SK-N-MC (cell line): ENCODE data around the gene CHRNB2.

Experiments used
- EZH2 ChIP-seq: fragments of 200-600 bp; sonication (generic); IDR thresholded peaks from one replicate; pipeline ENCODE4 v1.6.1; 2017; ENCODE audit warnings: antibody characterized with exemption
- POLR2AphosphoS5 ChIP-seq: IDR thresholded peaks from 2 replicates; pipeline ENCODE4 v1.6.1; 2012; ENCODE audit warnings: mild to moderate bottlenecking, low read depth, low read length, borderline replicate concordance

DNA sequence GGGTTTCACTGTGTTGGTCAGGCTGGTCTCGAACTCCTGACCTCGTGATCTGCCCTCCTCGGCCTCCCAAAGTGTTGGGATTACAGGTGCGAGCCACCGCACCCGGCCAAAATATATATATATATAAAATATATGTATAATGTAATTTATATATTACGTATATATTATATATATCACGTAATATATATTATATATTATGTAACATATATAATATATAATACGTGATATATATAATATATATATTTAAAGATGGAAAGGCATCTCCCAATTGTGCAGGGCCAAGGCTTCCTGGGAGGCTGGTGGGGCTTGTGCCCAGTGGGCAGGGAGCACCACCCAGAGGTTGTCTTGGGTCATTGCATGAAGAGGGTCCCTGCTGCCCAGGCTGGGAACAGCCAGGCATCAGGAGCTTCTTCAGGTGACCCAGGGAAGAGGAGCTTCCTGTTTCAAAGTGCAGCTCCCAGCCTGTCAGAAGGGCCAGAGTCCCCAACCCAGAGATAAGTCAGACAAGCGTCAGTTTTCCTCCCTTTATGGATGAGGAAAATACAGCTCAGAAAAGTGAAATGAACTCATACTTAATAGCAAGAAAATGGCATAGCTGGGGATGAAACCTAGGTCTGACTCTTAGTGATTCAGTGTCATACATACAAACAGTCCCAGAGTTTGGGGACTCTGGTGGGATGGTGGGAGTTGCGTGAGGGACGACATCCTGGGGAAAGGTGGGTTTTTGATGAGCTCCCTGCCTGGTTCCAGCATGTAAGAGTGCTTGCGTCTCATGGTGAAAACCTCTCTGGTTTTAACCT is 21.1 kb upstream of the CHRNB2 start:
- TF ChIP-seq EZH2 (no peak), POLR2AphosphoS5 (no peak)
